Prostate gland (tissue), 2 donors: ENCODE data around the gene TTN.

ENCODE experiments used
- POLR2A ChIP-seq: fragments of 450-650 bp; IDR thresholded peaks from one replicate; pipeline ENCODE4 v1.6.1; 2016; ENCODE audit warnings: antibody characterized with exemption, mild to moderate bottlenecking
- TF ChIP-seq, protein P1 (sequence below), 4 experiments: fragments of 200-600 bp in 2 of 4; fragments of 450-650 bp in 2 of 4; sonication (generic) in 2 of 4; IDR thresholded peaks; 1 replicate in 3 of 4; 2 replicates in 1 of 4; pipeline ENCODE4 v1.5.1; 2016 to 2019; ENCODE audit warnings: antibody characterized with exemption in 4 of 4, mild to moderate bottlenecking in 2 of 4, moderate library complexity in 2 of 4

DNA sequence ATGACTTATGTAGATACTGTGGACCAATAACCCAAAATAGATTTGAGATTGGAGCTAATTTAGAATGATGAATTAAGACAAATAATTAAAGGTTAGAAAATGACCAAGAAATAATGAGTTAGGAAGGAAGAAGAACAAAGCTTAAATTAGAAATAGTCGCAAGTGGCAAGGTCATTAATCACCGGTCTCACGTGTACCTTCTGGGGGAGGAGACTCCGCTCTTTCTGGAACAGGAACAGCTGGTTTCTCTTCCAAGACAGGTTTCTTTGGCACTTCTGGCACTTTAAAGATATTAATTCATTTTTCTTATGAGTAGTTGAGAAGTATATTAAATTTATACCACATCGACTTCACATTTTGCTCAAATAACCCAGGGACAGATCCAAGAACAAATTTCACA, 156.7 kb downstream of the TTN start:
- TF ChIP-seq, protein P1, sequence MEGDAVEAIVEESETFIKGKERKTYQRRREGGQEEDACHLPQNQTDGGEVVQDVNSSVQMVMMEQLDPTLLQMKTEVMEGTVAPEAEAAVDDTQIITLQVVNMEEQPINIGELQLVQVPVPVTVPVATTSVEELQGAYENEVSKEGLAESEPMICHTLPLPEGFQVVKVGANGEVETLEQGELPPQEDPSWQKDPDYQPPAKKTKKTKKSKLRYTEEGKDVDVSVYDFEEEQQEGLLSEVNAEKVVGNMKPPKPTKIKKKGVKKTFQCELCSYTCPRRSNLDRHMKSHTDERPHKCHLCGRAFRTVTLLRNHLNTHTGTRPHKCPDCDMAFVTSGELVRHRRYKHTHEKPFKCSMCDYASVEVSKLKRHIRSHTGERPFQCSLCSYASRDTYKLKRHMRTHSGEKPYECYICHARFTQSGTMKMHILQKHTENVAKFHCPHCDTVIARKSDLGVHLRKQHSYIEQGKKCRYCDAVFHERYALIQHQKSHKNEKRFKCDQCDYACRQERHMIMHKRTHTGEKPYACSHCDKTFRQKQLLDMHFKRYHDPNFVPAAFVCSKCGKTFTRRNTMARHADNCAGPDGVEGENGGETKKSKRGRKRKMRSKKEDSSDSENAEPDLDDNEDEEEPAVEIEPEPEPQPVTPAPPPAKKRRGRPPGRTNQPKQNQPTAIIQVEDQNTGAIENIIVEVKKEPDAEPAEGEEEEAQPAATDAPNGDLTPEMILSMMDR (IDR thresholded peaks at IDR 0.05): no peak
- TF ChIP-seq POLR2A: no peak
